ENCODE measurements around the gene ZNF385B. TPM values are rescaled to one million over a fixed set of nuclear protein-coding genes. Genes with fewer than 3 reads are reported as not detected.
A peak's percentile ranks its signal among the peaks of the same experiment; 100 is the strongest.

Gene ZNF385B
- total RNA-seq, 1 experiment from 2014 or later, result 2.2 TPM

- H3K27me3 Mint-ChIP-seq (ENCODE audit: low read depth), result no peaks in the 10 kb centered on the region
- peaks cover 13% of the 10 kb centered on the region for H3K4me1 Mint-ChIP-seq
- H3K4me3 Mint-ChIP-seq, result no peak overlapping the region
- POLR2A ChIA-PET, result no interaction called here
- no peak for DNase-seq (ENCODE audit: low spot score)
- ATAC-seq, result peak; percentile 79
- CTCF ChIA-PET, result interaction anchor here (1.1 kb wide), 1 partner anchor 139 kb away, joined by 3 read pairs; no protein-coding TSS in a partner anchor
- no peaks in the 10 kb centered on the region for H3K36me3 Mint-ChIP-seq
- TF ChIP-seq ZNF219 (CRISPR knock-in tag; IDR thresholded peaks at IDR 0.05; ENCODE audit: borderline replicate concordance) (no peak), ATF3 (CRISPR knock-in tag; conservative IDR thresholded peaks at IDR 0.05) (no peak), ZNF317 (CRISPR knock-in tag; IDR thresholded peaks at IDR 0.05; ENCODE audit: borderline replicate concordance, low read depth) (no peak), NR2C2 (CRISPR knock-in tag; IDR thresholded peaks at IDR 0.05) (no peak), TCF7 (CRISPR knock-in tag; IDR thresholded peaks at IDR 0.05; ENCODE audit: low read depth) (no peak), ZBTB21 (CRISPR knock-in tag; IDR thresholded peaks at IDR 0.05; ENCODE audit: borderline replicate concordance) (no peak), MLX (CRISPR knock-in tag; IDR thresholded peaks at IDR 0.05) (no peak), PRDM15 (CRISPR knock-in tag; IDR thresholded peaks at IDR 0.05) (no peak), GRHL2 (CRISPR knock-in tag; IDR thresholded peaks at IDR 0.05; ENCODE audit: insufficient replicate concordance, severe bottlenecking) (no peak)
- H3K9me3 Mint-ChIP-seq, result no peaks in the 10 kb centered on the region
- H3K27ac Mint-ChIP-seq, result no peak overlapping the region
Measured at GRCh38 chr2:179796213-179797007, 65.0 kb downstream of the ZNF385B start.

- ATAC-seq (no peak), DNase-seq (ENCODE audit: low spot score) (no peak)
- ChIA-PET CTCF (no interaction called here), POLR2A (no interaction called here)
- no peak overlapping the region for H3K27ac Mint-ChIP-seq
- no peaks in the 10 kb centered on the region for H3K9me3 Mint-ChIP-seq
- H3K4me3 Mint-ChIP-seq, result no peak overlapping the region
- H3K36me3 Mint-ChIP-seq, result no peaks in the 10 kb centered on the region
- 0 out of 2 replicates have a peak, but pooled peaks cover 5% of the 10 kb centered on the region for H3K4me1 Mint-ChIP-seq
- H3K27me3 Mint-ChIP-seq (ENCODE audit: low read depth), result no peaks in the 10 kb centered on the region
- no peak for TF ChIP-seq ZNF671 (CRISPR knock-in tag; IDR thresholded peaks at IDR 0.05)
- no peak for TF ChIP-seq GABPB1 (CRISPR knock-in tag; IDR thresholded peaks at IDR 0.05)
Measured at GRCh38 chr2:179793902-179794301, 67.5 kb downstream of the ZNF385B start.

- Mint-ChIP-seq H3K36me3 (no peaks in the 10 kb centered on the region), H3K4me3 (no peak overlapping the region), H3K4me1 (0 out of 2 replicates have a peak, but pooled peaks cover 5% of the 10 kb centered on the region), H3K9me3 (no peaks in the 10 kb centered on the region), H3K27me3 (ENCODE audit: low read depth) (no peaks in the 10 kb centered on the region), H3K27ac (no peak overlapping the region)
- ChIA-PET POLR2A (no interaction called here), CTCF (no interaction called here)
- DNase-seq (ENCODE audit: low spot score) (no peak), ATAC-seq (no peak)
- TF ChIP-seq ERG (CRISPR knock-in tag; IDR thresholded peaks at IDR 0.05), result no peak
- no peak for TF ChIP-seq ZBTB43 (CRISPR knock-in tag; IDR thresholded peaks at IDR 0.05)
- no peak for TF ChIP-seq CBFB (CRISPR knock-in tag; IDR thresholded peaks at IDR 0.05; ENCODE audit: low read depth)
- no peak for TF ChIP-seq STAT6 (CRISPR knock-in tag; conservative IDR thresholded peaks at IDR 0.05; ENCODE audit: low read depth)
- no peak for TF ChIP-seq PREB (CRISPR knock-in tag; IDR thresholded peaks at IDR 0.05; ENCODE audit: borderline replicate concordance)
- no peak for TF ChIP-seq ZNF232 (CRISPR knock-in tag; IDR thresholded peaks at IDR 0.05)
- TF ChIP-seq ATF2 (CRISPR knock-in tag; IDR thresholded peaks at IDR 0.05; ENCODE audit: borderline replicate concordance, low read depth), result no peak
Measured at GRCh38 chr2:179793238-179793637, 68.2 kb downstream of the ZNF385B start.
